Neural crest cell (in vitro differentiated cells): ENCODE measurements around the gene PAQR5. TPM values are rescaled to one million over a fixed set of nuclear protein-coding genes. Genes with fewer than 3 reads are reported as not detected.
"Not testable (repeated sequence)": the region's sequence is repeated elsewhere in the genome, so short reads cannot be mapped to it uniquely, and the experiment has no call there.

Source experiments
- DNase-seq: peaks from one replicate; pipeline ENCODE4 v3.0.0; 2021; ENCODE audit warnings: low read depth, mixed read lengths, low spot score
- H3K27ac Mint-ChIP-seq: one replicate; pipeline ENCODE4 v1.8.0; 2021; ENCODE audit warnings: mild to moderate bottlenecking, mixed read lengths; ENCODE audit not compliant: unreplicated experiment
- H3K27me3 Mint-ChIP-seq: 2 replicates; pipeline ENCODE4 v1.8.0; 2021; ENCODE audit warnings: low read depth, mild to moderate bottlenecking, mixed read lengths
- H3K36me3 Mint-ChIP-seq: 2 replicates; pipeline ENCODE4 v1.8.0; 2021; ENCODE audit warnings: low read depth, mild to moderate bottlenecking, mixed read lengths
- H3K4me1 Mint-ChIP-seq: 2 replicates; pipeline ENCODE4 v1.8.0; 2021; ENCODE audit warnings: mixed read lengths
- H3K4me3 Mint-ChIP-seq: one replicate; pipeline ENCODE4 v1.8.0; 2021; ENCODE audit warnings: mild to moderate bottlenecking, mixed read lengths
- H3K9me3 Mint-ChIP-seq: 2 replicates; pipeline ENCODE4 v1.8.0; 2021; ENCODE audit warnings: mixed read lengths
- CTCF ChIP-seq: fragments of 200-600 bp; sonication (generic); conservative IDR thresholded peaks from 2 replicates; pipeline ENCODE4 v1.5.0; 2021; ENCODE audit warnings: antibody characterized with exemption, mild to moderate bottlenecking
- total RNA-seq: library from RNA; stranded (reverse); gene quantifications from 2 replicates; pipeline ENCODE4 v1.2.1, GENCODE V29; 2021

PAQR5 gene
- total RNA-seq, 1 donor from 2014 or later: 0.21 TPM

DNA sequence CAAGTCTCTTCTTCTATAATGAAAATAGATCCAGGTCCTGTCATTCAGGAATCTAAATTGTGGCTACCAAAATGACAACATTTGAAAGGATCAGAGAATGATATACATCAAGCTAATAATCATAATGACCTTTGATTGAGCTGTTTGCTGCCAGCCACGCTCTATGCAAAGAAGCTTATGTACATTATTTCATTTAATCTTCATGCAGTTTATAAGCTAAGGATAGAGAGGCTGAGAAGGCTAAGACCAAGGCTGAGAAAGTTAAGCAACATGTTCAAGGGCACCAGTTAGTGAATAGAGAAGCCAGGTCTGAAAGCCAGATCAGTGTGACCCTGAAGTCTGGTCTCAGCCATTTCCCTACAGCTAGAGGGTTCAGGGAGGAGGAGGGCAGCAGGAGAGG lies 29.4 kb downstream of the PAQR5 start:
- TF ChIP-seq CTCF: no peak
- H3K9me3 Mint-ChIP-seq: no peaks in the 10 kb centered on the region
- H3K27ac Mint-ChIP-seq: peak overlapping the region; percentile 59
- H3K36me3 Mint-ChIP-seq: no peaks in the 10 kb centered on the region
- no peaks in the 10 kb centered on the region for H3K27me3 Mint-ChIP-seq
- no peak overlapping the region for H3K4me3 Mint-ChIP-seq
- no peak for DNase-seq
- peaks cover 13% of the 10 kb centered on the region for H3K4me1 Mint-ChIP-seq

- Mint-ChIP-seq H3K27ac (no peak overlapping the region), H3K4me3 (no peak overlapping the region), H3K4me1 (peaks cover 10% of the 10 kb centered on the region), H3K27me3 (no peaks in the 10 kb centered on the region), H3K9me3 (no peaks in the 10 kb centered on the region), H3K36me3 (no peaks in the 10 kb centered on the region)
- no peak for DNase-seq
- TF ChIP-seq CTCF: no peak
These were observed 30.0 kb downstream of the PAQR5 start for GRCh38 chr15:69328739-69329138.

DNA sequence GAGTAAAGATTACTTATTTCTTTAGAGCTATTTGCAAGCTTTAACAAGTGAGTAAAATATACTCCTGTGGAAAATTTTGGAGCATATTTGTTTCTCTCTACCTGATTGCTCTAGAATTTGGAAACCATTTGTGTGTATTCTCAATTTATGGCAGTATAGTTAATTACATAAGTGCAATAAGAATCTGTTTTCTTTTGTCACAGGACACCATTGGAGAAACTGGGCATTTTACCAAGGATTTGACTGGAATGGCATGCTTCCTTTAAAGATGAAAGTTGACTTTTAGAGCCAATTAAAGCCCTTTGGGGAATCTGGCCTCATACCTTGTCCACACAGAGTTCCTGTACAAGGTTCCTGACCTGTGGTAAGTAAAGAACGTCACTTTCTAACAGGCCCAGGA lies 38.4 kb downstream of the PAQR5 start:
- DNase-seq: no peak
- no peak for TF ChIP-seq CTCF
- no peaks in the 10 kb centered on the region for H3K4me1 Mint-ChIP-seq
- peaks cover 3% of the 10 kb centered on the region for H3K36me3 Mint-ChIP-seq
- peaks cover 3% of the 10 kb centered on the region for H3K9me3 Mint-ChIP-seq
- no peak overlapping the region for H3K4me3 Mint-ChIP-seq
- H3K27ac Mint-ChIP-seq: no peak overlapping the region
- no peaks in the 10 kb centered on the region for H3K27me3 Mint-ChIP-seq

GRCh38 chr15:69338535-69339213 lies 40.0 kb downstream of the PAQR5 start:
- peaks cover 3% of the 10 kb centered on the region for H3K9me3 Mint-ChIP-seq
- no peak for TF ChIP-seq CTCF
- H3K36me3 Mint-ChIP-seq: peaks cover 3% of the 10 kb centered on the region
- no peaks in the 10 kb centered on the region for H3K27me3 Mint-ChIP-seq
- H3K4me1 Mint-ChIP-seq: no peaks in the 10 kb centered on the region
- DNase-seq: no peak
- no peak overlapping the region for H3K27ac Mint-ChIP-seq
- no peak overlapping the region for H3K4me3 Mint-ChIP-seq

GRCh38 chr15:69339214-69339543 lies 40.5 kb downstream of the PAQR5 start:
- not testable (repeated sequence) for H3K36me3 Mint-ChIP-seq

GRCh38 chr15:69340243-69340900 lies 41.7 kb downstream of the PAQR5 start:
- Mint-ChIP-seq H3K9me3 (no peaks in the 10 kb centered on the region), H3K27me3 (no peaks in the 10 kb centered on the region), H3K4me3 (no peak overlapping the region), H3K36me3 (no peaks in the 10 kb centered on the region), H3K4me1 (no peaks in the 10 kb centered on the region), H3K27ac (no peak overlapping the region)
- DNase-seq: no peak
- TF ChIP-seq CTCF: no peak

More at GRCh38 chr15:69339214-69339543, 40.5 kb downstream of the PAQR5 start:
- DNase-seq, H3K4me1 Mint-ChIP-seq, H3K27ac Mint-ChIP-seq, H3K9me3 Mint-ChIP-seq, H3K4me3 Mint-ChIP-seq, H3K27me3 Mint-ChIP-seq: not testable (repeated sequence)
